Astrocyte of the cerebellum (primary cell): Measurements from ENCODE around the gene FAM181B.

Source experiments
- DNase-seq: peaks from one replicate; pipeline ENCODE4 v3.0.0-alpha.2; 2011; ENCODE audit warnings: low read depth
- H3K4me3 ChIP-seq: 2 replicates; pipeline ENCODE4 v1.5.1; 2011; ENCODE audit warnings: mild to moderate bottlenecking, low read depth, low read length, moderate library complexity
- CTCF ChIP-seq: IDR thresholded peaks from 2 replicates; pipeline ENCODE4 v1.5.1; 2012; ENCODE audit warnings: low read length, low read depth, moderate library complexity, mild to moderate bottlenecking; ENCODE audit errors: missing control alignments
- in situ Hi-C: cut with HindIII; loops from 2 replicates; pipeline ENCODE4 v1.10.0; 2017; ENCODE audit warnings: low sequenced_read_pairs

The FAM181B gene

GRCh38 chr11:82724026-82724425, 9.6 kb downstream of the FAM181B start:
- H3K4me3 ChIP-seq: no peak overlapping the region
- TF ChIP-seq CTCF: no peak
- DNase-seq: no peak
- in situ Hi-C loops: loop anchor here (25.0 kb wide), 1 partner anchor 1088 kb away; no protein-coding TSS in a partner anchor

DNA sequence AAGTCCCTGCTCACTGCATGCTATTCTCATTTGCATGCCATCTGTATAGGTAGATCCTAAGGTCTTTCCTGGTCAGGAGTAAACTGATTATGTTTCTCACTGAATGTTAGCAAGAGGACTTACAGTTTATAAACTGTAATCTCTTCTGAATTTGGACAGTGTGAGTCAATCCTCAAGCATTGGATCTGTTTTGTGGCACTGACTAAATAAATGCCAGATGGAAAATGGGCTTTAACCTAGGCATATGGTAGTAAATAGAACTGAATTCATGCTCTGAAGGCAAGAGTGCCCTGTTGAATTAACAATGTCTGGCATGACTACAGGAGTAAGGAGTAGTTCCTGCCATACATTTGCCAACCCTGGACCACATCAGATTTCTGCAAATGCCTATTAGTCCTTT, 11.4 kb downstream of the FAM181B start:
- H3K4me3 ChIP-seq: no peak overlapping the region
- in situ Hi-C loops: loop anchor here (25.0 kb wide), 1 partner anchor 1090 kb away; no protein-coding TSS in a partner anchor
- DNase-seq: no peak
- no peak for TF ChIP-seq CTCF

GRCh38 chr11:82720267-82721065, 13.2 kb downstream of the FAM181B start:
- in situ Hi-C loops: loop anchor here (25.0 kb wide), 1 partner anchor 1092 kb away; no protein-coding TSS in a partner anchor
- H3K4me3 ChIP-seq: no peak overlapping the region
- DNase-seq: no peak
- no peak for TF ChIP-seq CTCF

- in situ Hi-C loops: loop anchor here (25.0 kb wide), 1 partner anchor 1093 kb away; no protein-coding TSS in a partner anchor
- H3K4me3 ChIP-seq: no peak overlapping the region
- no peak for TF ChIP-seq CTCF
- DNase-seq: no peak
These were observed 14.1 kb downstream of the FAM181B start for GRCh38 chr11:82719361-82720105.

- no peak overlapping the region for H3K4me3 ChIP-seq
- in situ Hi-C loops: loop anchor here (25.0 kb wide), 1 partner anchor 1093 kb away; no protein-coding TSS in a partner anchor
- no peak for TF ChIP-seq CTCF
- DNase-seq: no peak
These were observed 14.8 kb downstream of the FAM181B start for GRCh38 chr11:82718821-82719220.

GRCh38 chr11:82718307-82718706, 15.4 kb downstream of the FAM181B start:
- peak; percentile 34 for DNase-seq
- H3K4me3 ChIP-seq: no peak overlapping the region
- peak; percentile 84 for TF ChIP-seq CTCF
- in situ Hi-C loops: loop anchor here (25.0 kb wide), 1 partner anchor 1094 kb away; no protein-coding TSS in a partner anchor
